HG03135 (cell line): ENCODE data around the gene RPRD1B.

Experiments used
- ATAC-seq: cut with Tn5 transposase; IDR thresholded peaks from one replicate; pipeline ENCODE4 v1.9.1; 2021; ENCODE audit warnings: mild to moderate bottlenecking, moderate library complexity; ENCODE audit not compliant: unreplicated experiment

The RPRD1B gene

DNA sequence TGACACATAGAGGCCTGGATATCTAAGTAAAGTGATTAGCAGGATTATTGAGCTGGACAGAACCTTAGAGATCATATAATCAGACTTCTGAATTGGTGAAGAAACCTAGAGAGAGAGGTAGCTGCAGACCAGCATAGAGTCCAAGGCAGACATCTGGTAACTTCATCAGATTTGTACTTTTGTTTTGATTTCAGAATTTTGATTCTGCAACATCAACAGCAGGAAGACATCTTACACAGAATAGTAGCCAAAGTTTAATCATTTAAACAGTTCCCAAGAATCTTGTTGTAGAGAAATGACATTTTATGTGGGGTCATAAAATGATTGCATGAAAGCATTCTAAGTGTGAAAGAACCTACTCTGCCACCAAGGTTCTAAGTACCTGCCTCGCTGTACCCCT is 39.4 kb downstream of the RPRD1B start:
- no peak for ATAC-seq

DNA sequence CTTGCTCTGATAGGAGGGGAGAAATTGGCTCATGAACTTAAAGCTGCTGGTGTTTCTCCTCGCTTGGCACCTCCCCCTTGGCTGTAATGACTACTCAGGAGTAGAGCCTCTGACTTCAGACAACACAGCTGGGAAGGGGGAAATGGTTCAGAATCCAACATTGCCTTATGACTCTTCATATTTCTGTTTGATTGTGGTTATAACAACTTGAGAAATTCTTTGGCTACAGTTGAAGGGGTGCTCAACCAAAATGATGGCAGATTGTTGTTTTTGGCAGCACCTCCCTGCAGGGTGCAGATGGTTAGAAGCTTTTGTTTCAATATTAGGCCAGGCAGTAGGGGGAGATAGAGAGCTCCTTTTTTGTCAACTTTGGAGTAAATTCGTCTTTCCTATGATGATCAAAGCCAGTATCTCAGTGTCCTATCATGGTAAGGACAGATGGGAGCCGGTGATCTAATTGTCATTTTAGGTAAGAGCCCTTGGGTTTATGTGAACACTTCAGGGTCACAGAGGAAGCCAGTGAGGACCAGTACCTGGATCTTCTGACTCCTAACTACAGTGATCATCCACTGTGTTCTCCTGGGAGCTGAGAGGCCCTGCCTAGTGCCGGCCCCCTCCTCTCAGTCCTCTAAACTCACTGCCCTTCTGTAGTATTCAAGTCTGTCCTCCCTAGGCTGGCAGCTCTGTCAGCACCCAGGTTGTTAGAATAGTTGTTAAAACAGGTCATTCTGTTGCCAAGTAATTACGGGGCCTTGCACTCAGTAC is 39.9 kb downstream of the RPRD1B start:
- ATAC-seq = no peak

DNA sequence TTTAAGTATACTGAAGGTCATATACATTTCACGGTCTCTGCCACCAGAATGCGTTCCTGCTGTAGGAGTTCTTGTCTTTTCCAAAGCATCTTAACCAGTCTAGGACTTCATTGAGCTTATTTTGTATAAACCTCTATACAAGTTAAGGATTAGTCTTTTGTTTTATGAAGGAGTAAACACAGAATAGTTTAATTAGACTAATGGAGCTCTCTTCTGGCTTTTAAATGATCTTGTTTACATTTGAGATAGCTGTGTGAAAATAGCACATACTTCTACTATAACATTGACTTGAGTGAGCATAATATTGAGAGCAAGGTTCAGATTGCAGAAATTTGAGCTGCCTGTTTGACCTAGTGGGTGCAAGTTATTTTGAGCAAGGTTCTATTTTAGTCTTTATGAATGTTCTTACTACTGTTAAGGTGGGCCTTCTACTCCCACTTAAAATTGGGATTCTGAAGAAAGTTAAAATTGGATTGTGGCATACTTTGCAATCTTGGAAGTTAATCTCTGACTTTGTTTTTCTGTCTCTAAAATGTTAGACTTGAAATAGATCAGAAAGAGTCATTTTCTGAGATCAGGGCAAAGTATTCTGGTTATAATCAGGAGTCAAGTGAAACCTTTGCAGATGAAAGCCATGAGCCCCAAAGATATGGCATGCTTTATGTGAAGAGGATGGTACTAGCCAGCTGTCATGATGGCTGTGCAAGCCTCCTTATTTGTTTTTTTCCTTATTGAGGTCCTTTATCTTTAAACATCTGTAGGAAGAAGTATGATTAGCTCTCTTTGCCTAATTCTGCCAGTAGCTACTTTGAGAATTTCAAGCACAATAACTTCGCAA is 41.8 kb downstream of the RPRD1B start:
- ATAC-seq = no peak

DNA sequence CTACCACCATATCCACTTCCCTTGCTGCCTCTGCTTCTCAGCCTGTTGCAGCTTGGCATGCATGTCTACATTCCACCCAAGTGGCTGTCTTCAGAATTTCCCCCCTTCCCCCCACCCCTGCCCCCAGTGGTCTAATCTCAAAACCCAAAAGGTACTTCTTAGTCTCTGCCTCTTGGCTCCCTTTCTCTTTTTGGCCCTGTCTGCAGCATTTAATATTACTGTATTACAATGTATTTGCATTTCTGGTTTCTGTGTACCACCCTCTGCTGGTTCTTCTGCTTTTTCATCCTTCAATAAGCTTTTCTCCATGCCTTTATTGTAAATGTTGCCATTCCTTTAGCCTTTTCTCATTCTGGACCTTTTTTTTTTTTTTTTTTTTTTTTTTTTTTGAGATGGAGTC is 43.0 kb downstream of the RPRD1B start:
- ATAC-seq = no peak

DNA sequence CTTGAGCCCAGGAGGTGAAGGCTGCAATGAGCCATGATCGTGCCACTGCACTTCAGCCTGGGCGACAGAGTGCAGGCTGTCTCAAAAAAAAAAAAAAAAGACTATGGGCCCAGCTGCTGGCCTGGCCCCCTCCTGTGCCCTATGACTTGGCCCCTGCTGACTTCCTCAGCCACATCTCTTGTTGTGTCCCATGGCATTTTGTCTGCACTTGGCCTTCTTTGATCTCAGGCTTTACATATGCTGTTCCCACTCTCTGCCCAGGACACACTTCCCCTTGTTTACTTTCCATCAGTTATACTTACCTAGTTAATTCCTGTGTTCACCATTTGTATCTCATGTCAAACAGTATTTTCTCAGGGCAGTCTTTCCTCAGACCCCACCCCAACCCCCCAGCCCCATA is 44.5 kb downstream of the RPRD1B start:
- ATAC-seq = no peak

DNA sequence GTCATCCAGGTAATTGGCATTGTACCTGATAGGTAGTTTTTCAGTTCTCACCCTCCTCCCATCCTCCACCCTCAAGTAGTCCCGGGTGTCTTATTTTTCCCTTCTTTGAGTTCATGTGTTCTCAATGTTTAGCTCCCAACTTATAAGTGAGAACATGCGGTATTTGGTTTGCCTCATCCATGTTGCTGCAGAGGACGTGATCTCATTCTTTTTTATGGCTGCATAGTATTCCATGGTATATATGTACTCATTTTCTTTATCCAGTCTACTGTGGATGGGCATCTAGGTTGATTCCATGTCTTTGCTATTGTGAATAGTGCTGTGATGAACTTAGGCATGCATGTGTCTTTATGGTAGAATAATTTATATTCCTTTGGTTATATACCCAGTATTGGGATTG is 45.8 kb downstream of the RPRD1B start:
- no peak for ATAC-seq

DNA sequence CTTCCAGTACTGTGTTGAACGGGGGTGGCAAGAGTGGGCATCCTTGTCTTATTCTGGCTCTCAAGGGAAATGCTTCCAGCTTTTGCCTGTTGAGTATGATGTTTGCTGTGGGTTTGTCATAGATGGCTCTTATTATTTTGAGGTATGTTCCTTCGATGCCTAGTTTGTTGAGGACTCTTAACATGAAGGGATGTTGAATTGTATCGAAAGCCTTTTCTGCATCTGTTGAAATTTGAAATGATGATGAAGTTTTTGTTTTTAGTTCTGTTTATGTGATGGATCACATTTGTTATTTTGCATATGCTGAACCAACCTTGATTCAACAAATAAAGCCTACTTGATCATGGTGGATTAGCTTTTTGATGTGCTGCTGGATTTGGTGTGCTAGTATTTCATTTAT is 48.0 kb downstream of the RPRD1B start:
- ATAC-seq = no peak

DNA sequence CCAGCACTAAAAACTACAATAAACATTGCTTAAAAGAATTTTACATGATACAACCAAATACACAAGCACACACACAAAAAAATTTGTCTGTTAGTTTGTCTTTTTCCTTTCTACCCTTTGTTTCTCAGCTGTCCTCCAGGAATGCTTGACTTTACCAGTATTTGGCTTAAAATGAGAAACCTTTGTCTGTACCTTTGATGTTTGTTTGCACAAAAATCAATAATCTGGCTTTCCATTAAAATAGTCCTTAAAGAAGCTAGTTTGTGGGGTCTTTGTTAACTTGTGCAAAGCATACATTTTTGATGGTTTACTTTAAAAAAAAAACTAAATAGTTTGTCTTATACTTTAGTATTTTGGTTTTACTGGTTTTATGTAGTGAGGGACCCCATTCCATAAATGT is 49.3 kb downstream of the RPRD1B start:
- ATAC-seq = no peak

DNA sequence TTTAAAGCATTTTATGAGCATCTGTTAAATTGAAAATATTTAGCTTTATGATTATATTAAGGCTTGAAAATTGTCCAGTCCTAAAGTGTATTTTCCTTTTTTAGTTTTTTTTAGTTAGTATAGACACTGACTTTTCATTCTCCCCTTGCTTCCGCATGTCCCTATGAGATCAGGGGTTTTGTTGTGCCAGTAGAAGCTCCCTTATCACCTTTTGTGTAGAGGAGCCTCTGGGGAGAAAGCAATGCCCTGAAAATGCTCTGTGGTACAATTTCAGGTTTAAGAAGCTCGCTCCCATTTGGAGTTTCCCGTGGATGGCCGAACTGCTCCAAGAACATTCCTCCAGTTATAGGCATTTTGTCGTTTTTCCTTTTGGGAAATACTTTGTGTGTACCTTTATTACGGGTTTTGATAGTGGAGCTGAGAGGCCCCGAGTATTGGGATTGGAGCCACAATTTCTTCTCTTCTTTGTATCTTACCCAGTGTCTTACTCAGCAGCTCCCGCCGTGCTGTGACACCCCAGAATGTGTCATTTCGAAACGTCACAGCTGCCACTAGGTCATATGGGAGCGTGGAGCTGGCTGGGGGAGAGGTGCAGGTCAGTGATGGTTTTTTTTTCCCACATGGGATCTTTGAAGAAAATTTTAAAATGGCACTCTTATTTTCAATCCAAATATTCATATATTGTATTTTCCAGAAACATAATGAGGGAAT is 49.9 kb downstream of the RPRD1B start:
- ATAC-seq = no peak

DNA sequence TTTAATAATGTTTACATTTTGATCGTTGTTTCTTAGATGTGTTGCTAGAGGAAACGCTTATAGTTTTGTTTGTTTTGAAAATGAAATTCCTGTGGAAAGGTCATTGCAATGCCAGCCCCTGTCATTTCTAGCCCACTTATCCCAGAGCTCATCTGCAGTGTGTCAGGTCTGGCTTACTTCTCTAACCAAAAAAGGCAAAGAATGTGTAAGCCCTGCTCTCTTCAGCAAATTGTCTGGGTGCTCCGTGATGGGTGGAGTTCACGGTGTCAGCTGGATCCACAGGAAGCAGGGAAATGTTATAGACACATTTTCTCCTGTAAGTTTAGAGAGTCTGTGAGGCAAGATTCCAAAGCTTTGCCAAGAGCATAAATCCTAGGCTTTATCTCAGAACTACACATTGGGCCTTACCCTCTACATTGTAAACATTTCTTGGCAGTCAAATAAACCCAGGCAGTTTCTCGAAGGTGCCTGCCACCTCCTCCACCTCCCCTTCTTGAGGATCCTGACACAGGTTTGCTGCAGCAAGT is 50.9 kb downstream of the RPRD1B start:
- ATAC-seq = no peak

DNA sequence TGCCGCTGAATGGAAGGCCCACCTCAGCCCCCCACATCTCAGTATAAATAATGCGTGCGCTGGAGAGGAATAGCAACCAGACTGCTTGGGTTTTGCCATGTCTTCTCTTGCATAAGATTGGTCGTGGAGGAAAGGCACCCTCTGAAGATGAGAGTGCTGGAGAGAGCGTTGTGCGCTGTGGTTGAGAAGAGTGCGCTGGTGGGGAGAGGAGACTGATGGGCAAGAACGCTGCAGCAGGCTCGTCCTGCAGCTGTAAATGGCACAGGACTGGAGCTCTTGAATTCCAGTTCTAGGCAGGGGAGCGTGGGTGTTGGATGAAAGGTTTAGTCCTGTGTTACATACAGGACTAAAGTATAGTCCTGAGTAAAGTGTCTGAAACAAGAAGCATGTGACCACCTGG is 51.5 kb downstream of the RPRD1B start:
- no peak for ATAC-seq

DNA sequence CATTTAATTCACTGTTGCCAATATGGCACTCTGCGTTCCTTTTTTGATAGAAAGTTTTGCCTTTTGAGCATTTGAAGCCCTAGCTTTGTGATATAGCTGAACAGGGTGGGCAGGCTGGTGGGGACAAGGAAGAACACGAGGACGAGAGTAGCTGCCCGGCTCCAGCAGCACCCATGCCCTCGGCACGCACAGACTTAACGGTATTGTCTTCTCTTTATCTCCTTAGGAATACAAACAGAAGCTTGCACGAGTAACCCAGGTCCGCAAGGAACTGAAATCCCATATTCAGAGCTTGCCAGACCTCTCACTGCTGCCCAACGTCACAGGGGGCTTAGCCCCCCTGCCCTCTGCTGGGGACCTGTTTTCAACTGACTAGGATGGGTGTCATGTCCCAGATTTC is 56.0 kb downstream of the RPRD1B start:
- no peak for ATAC-seq

DNA sequence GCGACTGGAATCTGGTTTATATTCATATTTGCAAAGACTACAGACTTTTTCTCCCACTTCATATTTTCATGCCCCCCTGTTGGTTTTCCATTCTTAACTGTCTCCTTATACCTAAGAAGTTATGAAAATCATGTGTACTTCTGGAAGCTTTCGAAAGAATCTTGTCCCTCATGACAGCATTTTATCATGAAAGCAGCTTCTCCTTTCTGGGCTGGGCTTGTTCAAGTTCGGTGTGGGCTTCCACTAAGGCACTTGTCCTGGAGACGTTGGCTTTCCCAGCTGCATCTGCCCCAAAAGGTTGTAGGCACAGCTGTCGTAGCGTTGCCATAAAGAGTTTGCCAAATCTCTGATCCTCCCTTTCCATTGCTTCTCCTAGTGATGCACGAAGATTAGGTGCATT is 56.5 kb downstream of the RPRD1B start:
- ATAC-seq = no peak

DNA sequence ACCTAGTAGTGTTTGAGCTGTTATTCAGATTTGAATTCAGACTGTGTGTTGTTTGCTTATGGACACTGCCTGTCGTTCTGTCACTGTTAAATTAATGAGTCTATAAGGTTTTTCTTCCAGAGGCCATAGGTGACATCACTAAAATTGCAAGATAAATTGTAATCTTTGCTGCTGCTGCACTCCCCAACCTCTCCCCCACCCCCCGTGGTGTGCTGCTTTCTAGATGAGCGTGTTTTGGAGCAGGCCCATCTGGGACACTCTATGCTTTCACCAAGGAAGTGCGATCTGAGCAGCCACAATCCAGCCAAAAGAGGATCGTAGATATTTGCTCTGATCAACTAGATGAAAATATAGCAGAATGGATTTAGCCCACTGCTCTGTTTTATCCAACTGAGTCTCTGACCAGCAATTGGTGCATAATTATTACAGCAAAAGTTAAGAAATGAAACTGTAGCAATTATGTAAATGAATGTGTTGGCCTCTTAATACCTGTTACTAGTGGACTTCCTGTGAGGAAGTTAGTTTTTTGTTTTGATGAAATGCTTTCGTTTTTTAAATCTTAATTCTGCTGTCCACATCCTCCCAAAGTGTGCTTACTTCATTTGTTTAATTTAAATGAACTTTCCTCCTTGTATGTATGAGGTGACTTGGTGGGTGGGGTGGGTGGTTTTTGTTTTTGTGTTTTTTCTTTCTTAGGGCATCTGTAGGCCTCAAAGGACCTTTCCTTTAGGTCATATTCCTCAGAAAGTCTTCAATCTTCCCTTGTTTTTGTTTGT is 58.1 kb downstream of the RPRD1B start:
- no peak for ATAC-seq

DNA sequence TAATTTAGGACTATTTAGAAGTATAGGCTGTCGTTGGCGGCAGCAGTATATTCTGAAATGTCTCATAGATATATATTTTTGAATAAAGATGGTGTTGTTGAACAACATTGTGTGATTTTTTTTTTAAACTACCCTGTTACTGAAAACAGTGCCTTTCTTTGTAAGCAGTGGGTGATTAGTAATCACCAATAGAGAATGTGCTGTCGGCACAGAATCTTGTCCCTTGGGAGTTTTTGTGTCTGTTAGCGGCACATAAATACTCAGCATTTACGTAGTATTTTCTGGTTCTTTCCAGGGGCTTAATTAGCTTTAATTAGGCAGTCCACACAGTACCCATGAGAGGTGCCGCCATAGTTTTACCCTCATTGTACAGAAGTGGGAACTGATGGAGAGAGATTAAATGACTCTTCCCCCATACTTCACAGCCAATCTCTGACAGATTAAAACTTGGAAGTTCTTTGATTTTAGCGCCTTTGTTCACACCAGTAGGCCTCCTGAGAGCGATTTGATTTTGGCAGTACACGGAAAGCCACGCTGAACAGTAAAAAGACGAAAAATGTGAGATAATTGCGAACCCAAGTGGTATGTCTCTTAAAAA is 58.8 kb downstream of the RPRD1B start:
- ATAC-seq = no peak

DNA sequence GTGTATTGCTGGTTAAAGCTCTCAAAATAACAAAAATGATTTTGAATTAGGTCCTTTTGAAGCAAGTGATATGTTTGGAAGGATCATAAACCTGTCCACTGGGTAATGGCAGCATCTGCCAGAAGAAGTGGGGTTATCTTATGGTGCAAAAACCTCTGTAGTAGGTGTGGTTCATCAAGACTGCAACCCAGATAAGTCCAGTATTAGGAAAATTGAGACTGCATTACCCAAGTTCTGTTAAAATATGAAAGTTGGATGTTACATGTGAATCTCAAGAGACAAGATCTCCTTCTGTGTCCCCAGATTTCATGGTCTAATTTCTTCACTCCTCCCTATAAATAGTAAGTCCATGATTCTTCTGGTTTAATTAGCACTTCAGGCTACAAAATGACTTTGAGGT is 59.4 kb downstream of the RPRD1B start:
- ATAC-seq = no peak

DNA sequence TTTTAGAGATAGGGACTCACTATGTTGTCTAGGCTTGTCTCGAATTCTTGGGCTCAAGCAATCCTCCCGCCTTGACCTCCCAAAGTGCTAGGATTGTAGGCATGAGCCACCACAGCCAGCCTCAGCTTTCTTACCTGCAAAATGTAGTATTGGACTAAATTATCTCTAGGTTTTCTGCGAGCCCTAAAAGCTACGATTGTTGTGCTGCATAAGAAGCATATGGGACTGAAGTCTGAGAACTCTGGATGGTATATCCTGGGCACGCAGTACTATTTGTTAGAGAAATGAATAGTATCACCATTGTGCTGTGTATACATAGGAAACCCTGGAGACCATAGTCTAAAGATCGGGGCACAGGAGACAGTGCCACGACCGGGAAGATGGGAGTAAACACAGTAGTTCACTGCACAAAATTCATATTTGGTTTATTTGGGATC is 60.1 kb downstream of the RPRD1B start:
- no peak for ATAC-seq

DNA sequence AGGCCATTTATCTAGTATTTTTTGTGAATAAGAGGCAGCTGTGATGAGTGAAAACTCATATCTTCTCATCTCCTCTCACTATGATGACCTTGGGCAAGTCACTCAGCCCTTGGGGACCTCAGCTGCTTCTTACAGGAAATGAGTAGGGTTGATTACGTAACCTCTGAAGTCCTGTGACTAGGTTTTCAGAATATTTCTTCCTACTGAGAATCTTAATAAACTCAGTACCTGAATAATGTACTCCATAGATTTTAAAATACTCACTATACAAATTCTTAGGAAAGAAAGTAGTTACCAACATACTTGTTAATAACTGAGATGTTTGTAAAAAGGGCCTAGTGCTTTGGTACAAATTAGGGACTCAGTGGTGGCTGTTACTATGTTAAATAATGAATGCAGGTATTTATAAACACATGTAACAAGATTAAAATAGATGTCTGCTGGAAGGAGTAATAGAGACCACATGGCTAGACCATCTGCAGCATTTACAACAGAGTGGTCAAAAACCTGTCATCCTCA is 60.9 kb downstream of the RPRD1B start:
- peak; percentile 59 for ATAC-seq

DNA sequence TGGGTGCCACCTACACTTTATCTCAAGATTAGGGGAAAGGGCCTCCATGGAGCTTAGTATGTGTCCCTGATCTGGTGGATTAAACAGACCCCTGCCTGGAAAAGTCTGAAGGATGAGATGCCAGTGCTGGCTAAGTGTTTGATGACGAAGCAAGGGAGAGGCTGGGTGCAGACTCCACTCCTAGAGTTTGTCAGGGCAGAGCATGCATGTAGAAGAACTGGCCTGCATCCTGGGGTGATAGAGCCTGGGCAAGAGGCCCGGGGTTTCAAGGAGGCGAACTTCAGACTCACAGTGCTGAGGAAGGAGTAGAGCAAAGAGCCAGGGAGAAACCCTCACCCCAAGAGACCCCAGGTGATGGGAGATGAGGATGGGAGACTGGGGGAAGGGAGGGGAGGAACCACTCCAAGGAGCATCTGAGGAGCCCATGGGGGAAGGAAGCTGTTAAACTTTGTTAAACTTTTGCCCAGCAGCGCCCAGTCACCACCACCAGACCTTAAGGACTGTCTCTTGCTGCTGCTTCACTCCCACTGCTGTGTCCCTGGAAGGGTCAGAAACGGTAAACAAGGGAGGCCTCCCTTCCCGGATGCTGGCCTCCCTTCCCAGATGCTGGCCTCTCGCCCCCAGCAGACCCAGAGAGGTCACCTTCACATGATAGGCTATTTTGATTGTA is 61.6 kb downstream of the RPRD1B start:
- no peak for ATAC-seq

DNA sequence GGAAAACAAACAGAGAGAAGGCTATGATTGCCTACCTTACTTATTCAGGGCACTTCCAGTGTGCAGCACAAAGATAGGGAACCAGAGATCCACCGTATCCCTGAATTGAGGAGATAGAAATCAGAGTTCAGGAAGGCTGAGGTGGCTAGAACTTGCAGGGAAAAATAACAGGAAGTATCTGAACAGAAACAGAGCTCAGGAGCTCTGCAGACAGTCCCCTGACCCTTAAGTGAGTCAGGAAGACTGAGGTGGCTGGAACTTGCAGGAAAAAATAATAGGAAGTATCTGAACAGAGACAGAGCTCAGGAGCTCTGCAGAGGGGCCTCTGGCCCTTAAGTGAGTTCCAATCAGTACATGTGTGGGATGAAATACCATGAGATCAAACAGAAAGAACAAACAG is 65.4 kb downstream of the RPRD1B start:
- ATAC-seq = no peak
